Esophagus muscularis mucosa (tissue), 4 donors: ENCODE measurements around the gene GRK4. TPM values are rescaled to one million over a fixed set of nuclear protein-coding genes. Genes with fewer than 3 reads are reported as not detected.
"Not testable (repeated sequence)": the region's sequence is repeated elsewhere in the genome, so short reads cannot be mapped to it uniquely, and the experiment has no call there.

ENCODE experiments used
- DNase-seq: peaks from one replicate; pipeline ENCODE4 v3.0.0-alpha.2; 2017; ENCODE audit errors: extremely low spot score
- H3K27ac ChIP-seq, 4 donors: fragments of 200-600 bp; sonication (generic); replicated peaks in 1 of 4; 1 replicate in 3 of 4; 2 replicates in 1 of 4; pipeline ENCODE4 v1.5.1; 2016 to 2019; ENCODE audit warnings: mild to moderate bottlenecking in 1 of 4
- H3K27me3 ChIP-seq, 4 donors: fragments of 200-600 bp; sonication (generic); one replicate each; pipeline versions ENCODE4 v1.5.1 to v1.6.0; 2016 to 2019
- H3K36me3 ChIP-seq, 4 donors: fragments of 200-600 bp; sonication (generic); one replicate each; pipeline ENCODE4 v1.5.1; 2016 to 2019
- H3K4me1 ChIP-seq, 4 donors: fragments of 200-600 bp; sonication (generic); one replicate each; pipeline ENCODE4 v1.5.1; 2016 to 2019
- H3K4me3 ChIP-seq, 4 donors: fragments of 200-600 bp; sonication (generic); 1 replicate in 2 of 4; 2 replicates in 2 of 4; pipeline ENCODE4 v1.5.1; 2016 to 2019; ENCODE audit warnings: mild to moderate bottlenecking in 4 of 4, moderate library complexity in 1 of 4
- H3K9me3 ChIP-seq, 4 donors: fragments of 200-600 bp; sonication (generic); 1 replicate in 3 of 4; 2 replicates in 1 of 4; pipeline ENCODE4 v1.5.1; 2016 to 2019
- CTCF ChIP-seq, 3 experiments: fragments of 200-600 bp in 2 of 3; fragments of 450-650 bp in 1 of 3; sonication (generic) in 2 of 3; IDR thresholded peaks; one replicate each; pipeline ENCODE4 v1.5.1; 2017 to 2019; ENCODE audit warnings: antibody characterized with exemption in 3 of 3, mild to moderate bottlenecking in 2 of 3, moderate library complexity in 1 of 3
- EP300 ChIP-seq: sonication (generic); formaldehyde crosslinking; IDR thresholded peaks from one replicate; pipeline ENCODE4 v1.6.1; 2017; ENCODE audit warnings: antibody characterized with exemption
- POLR2A ChIP-seq: fragments of 450-650 bp; IDR thresholded peaks from one replicate; pipeline ENCODE4 v1.6.1; 2017; ENCODE audit warnings: antibody characterized with exemption, moderate library complexity, mild to moderate bottlenecking, low read depth
- POLR2AphosphoS5 ChIP-seq, 2 donors: sonication (generic); formaldehyde crosslinking; IDR thresholded peaks; one replicate each; pipeline ENCODE4 v1.6.1; 2017; ENCODE audit warnings: antibody characterized with exemption in 2 of 2
- WGBS: methylation state at CpG from one replicate; pipeline ENCODE4 v1.1.5; 2018; 5-methylcytosine and 5-hydroxymethylcytosine counted together
- intact Hi-C: fragments of 100-400 bp; cut with DNase I; formaldehyde crosslinking; loops from one replicate; pipeline ENCODE4 v1.15.1; 2023
- total RNA-seq, 4 donors: library from RNA; depleted of rRNA; stranded (reverse); fragments of >200 nt; gene quantifications; one replicate each; pipeline versions ENCODE4 v1.1.0 to v1.2.1, GENCODE V29; 2016

GRK4 gene
- total RNA-seq, 4 donors from 2014 or later = 4.8 to 8.0 (median 6.4) TPM

DNA sequence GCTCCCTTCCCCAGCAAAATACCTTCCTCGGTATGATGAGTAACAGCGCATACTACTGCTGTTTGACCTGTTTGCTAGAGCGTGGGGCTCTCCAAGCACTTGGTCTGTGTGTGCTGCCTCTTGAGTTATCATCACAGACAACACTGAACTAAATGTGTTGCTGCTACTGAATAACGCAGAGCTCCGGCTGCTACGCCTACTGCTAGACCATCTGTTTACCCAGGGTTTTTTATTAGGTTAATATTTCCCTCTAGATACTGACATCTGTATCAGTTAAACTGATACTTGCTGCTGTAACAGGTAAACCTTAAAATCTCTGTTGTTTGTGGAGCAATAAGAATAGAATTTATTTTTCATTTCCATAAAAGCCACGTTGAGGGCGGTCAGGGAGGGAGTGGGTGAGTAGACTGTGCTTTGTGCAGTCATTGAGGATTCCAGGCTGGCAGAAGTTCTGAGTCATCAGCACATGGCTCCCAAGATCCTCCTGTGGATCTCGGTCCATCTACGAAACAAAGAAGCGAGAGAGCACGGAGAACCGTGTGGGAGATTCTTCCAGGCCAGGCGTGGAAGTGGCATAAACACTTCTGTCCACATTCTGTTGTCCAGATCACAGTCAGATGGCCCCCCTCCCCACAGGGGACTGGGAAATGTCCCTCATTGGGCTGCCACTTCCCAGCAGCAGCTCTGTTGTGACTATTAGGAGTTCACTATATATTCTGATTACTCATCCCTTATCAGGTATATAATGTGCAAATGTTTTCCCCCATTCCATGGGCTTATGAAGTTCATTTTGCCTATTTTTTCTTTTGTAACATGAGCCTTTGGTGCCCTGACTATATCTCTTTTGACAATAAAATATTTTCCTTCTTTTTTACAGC is 14.1 kb downstream of the GRK4 start:
- Histone ChIP-seq H3K4me1 (peaks cover 0 to 3% (median 0%) of the 10 kb centered on the region in 4 donors), H3K27ac (no peak overlapping the region), H3K4me3 (no peak overlapping the region), H3K36me3 (peaks cover 0 to 3% (median 0%) of the 10 kb centered on the region in 4 donors), H3K27me3 (no peaks in the 10 kb centered on the region), H3K9me3 (peaks cover 0 to 5% (median 3%) of the 10 kb centered on the region in 4 donors)
- WGBS = 78% methylated on average over 14 of the region's 14 CpGs
- DNase-seq = no peak
- intact Hi-C loops = loop anchor here (5.0 kb wide), 1 partner anchor 60 kb away; no protein-coding TSS in a partner anchor
- TF ChIP-seq EP300 = no peak
- TF ChIP-seq POLR2A = no peak
- no peak for TF ChIP-seq CTCF (IDR thresholded peaks at IDR 0.05)
- TF ChIP-seq POLR2AphosphoS5 (IDR thresholded peaks at IDR 0.05) = no peak

DNA sequence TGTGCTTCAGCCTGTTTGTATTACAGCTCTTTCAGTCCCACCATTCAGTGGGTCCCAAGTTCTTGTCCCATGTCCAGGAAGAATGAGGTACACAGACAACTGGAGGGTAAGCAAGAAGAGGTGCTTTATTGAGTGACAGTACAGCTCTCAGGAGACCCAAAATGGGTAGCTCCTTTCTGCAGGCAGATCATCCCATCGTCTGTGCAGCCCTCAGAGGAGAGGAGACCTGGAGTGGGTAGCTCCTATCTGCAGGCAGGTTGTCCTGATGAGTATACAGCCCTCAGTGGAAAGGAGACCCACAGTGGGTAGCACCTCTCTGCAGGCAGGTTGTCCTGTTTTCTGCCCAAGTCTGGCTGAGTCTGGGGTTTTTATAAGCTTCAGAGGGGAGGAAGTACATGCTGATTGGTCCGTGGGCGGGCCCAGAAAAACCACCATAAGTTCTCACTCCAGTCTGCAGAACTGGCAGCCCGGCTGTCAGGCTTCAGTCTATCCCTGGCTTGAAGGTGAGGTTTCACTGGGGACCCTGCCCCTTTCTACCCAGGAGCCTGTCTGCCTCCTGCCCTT is 18.0 kb downstream of the GRK4 start:
- peaks cover 0 to 5% (median 3%) of the 10 kb centered on the region in 4 donors for H3K9me3 ChIP-seq
- WGBS = 83% methylated on average over 2 of the region's 4 CpGs
- H3K4me3 ChIP-seq = no peak overlapping the region
- no peak overlapping the region for H3K27ac ChIP-seq
- peaks cover 0 to 3% (median 0%) of the 10 kb centered on the region in 4 donors for H3K4me1 ChIP-seq
- no peak for DNase-seq
- no peaks in the 10 kb centered on the region for H3K27me3 ChIP-seq
- TF ChIP-seq POLR2AphosphoS5 (IDR thresholded peaks at IDR 0.05) = no peak
- no peak for TF ChIP-seq EP300
- no peak for TF ChIP-seq POLR2A
- TF ChIP-seq CTCF (IDR thresholded peaks at IDR 0.05) = no peak
- no peaks in the 10 kb centered on the region for H3K36me3 ChIP-seq
- intact Hi-C loops = no loop called here

DNA sequence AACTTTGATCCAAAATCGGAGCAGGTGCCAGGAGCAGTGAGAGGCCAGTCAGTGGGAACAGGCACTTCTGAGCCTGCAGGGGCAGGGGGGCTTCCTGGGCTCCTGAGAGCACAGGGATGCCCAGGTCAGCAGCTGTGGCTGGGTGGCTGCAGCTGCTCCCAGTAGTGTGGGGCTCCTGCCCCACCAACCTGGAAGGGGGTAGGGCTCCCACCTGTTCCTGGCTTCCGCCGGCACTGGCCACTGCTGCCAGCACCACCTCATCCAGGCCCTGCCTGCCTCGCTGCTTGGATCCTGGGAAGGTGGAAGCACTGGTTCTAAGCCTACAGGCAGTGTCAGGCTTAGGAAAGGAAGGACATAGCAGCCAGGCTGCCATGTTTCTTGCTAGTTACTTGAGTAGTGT is 18.6 kb downstream of the GRK4 start:
- peaks cover 0 to 3% (median 0%) of the 10 kb centered on the region in 4 donors for H3K4me1 ChIP-seq
- H3K9me3 ChIP-seq = peaks cover 0 to 5% (median 3%) of the 10 kb centered on the region in 4 donors
- TF ChIP-seq POLR2AphosphoS5 (IDR thresholded peaks at IDR 0.05) = no peak
- no peak for TF ChIP-seq POLR2A
- no peak for TF ChIP-seq EP300
- TF ChIP-seq CTCF (IDR thresholded peaks at IDR 0.05) = no peak
- H3K36me3 ChIP-seq = no peaks in the 10 kb centered on the region
- no peak overlapping the region for H3K4me3 ChIP-seq
- H3K27ac ChIP-seq = no peak overlapping the region
- no peak for DNase-seq
- 80% methylated on average over 1 of the region's 4 CpGs for WGBS
- intact Hi-C loops = no loop called here
- no peaks in the 10 kb centered on the region for H3K27me3 ChIP-seq

GRCh38 chr4:2983715-2984114 is 20.3 kb downstream of the GRK4 start:
- H3K36me3 ChIP-seq, H3K27ac ChIP-seq, intact Hi-C loops, H3K4me3 ChIP-seq, DNase-seq, H3K27me3 ChIP-seq, H3K9me3 ChIP-seq, H3K4me1 ChIP-seq: not testable (repeated sequence)
- WGBS = 93% methylated on average over 7 of the region's 7 CpGs

DNA sequence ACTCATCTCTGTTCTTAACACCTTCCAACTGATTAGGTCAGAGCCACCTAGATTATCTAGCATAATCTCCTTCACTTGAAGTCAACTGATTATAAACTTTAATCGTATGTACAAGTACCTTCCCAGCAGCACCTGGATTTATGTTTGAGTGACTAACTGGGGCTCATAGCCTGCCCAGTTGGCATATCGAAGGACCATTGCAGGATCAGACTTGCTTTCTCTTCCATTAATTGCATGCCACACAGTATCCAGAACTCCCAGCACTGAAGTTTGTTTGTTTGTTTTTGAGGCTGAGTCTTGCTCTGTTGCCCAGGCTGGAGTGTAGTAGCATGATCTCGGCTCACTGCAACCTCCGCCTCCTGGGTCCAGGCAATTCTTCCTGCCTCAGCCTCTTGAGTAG is 27.9 kb downstream of the GRK4 start:
- no peaks in the 10 kb centered on the region for H3K27me3 ChIP-seq
- H3K27ac ChIP-seq = no peak overlapping the region
- H3K4me1 ChIP-seq = no peaks in the 10 kb centered on the region
- TF ChIP-seq CTCF (IDR thresholded peaks at IDR 0.05) (no peak), POLR2AphosphoS5 (IDR thresholded peaks at IDR 0.05) (no peak), EP300 (no peak), POLR2A (no peak)
- intact Hi-C loops = no loop called here
- no peak for DNase-seq
- no peaks in the 10 kb centered on the region for H3K9me3 ChIP-seq
- whole genome bisulfite sequencing = 97% methylated on average over 4 of the region's 4 CpGs
- H3K36me3 ChIP-seq = no peaks in the 10 kb centered on the region
- no peak overlapping the region for H3K4me3 ChIP-seq
